Measurements from ENCODE around the gene CCDC69.
"Not testable (repeated sequence)": the region's sequence is repeated elsewhere in the genome, so short reads cannot be mapped to it uniquely, and the experiment has no call there.

The CCDC69 gene

DNA sequence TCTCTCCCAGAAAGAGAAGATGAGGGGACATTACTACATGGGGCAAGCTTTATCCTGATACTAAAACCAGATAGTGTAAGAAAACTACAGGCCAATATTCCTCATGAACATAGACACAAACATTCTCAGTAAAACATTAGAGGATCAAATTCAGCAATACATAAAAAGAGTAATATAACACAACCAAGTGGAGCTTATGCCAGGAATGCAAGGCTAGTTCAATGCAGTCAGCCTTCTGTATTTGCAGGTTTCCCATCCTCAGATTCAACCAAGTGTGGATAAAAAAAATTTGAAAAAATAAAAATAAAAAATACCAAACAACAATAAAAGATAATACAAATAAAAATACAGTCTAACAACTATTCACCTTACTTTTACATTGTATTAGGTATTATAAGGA lies 31.3 kb downstream of the CCDC69 start:
- DNase-seq (ENCODE audit: low read depth, low spot score): no peak

DNA sequence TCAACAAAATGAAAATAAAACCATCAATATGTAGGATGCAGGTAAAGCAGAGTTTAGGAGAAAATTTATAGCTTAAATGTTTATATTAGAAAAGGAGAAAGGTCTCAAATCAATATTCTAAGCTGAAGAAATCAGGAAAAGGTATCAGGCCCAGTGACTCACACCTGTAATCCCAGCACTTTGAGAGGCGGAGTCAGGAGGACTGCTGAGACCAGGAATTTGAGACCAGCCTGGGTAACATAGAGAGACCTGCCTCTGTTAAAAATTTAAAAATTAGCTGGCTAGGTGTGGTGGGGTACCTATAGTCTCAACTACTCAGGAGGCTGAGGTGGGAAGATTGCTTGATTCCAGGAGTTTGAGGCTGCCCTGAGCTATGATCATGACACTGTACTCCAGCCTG lies 32.2 kb downstream of the CCDC69 start:
- DNase-seq (ENCODE audit: low read depth, low spot score): no peak

DNA sequence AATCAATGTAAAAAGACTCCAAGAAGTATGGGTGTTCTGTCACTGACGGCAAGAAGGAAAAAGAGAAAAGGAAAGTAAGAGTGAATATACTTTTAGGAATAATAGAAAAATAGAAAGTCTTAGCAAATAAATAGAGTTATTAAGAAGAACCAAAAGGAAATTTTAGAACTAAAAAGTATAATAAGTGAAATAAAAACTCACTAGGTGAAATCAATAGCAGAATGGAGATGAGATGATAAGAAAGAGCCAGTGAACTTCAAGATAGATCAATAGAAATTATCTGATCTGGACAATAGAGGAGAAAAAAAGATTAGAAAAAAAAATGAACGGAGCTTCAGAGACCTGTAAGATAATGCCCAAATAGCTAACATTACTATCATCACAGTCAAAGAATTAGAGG lies 34.7 kb downstream of the CCDC69 start:
- no peak for DNase-seq (ENCODE audit: low read depth, low spot score)

DNA sequence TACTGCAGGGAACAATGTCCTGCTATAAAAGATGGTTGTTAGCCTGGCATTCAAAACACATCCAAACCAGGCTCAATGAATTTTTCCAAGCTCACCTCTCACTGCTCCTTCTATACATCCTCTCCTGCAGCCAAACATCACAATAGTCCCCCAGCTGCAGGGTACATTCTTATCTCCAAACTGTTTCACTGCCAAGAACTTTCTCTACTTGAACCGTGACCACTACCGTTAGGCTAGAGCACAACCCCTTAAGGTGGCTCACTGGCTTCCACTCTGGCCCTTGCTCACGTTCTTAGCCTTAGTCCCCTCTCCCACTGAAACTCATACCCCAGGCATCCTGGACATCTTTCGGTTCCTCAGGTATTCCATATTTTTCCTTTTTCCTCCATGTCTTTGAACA lies 37.4 kb downstream of the CCDC69 start:
- no peak for DNase-seq (ENCODE audit: low read depth, low spot score)

DNA sequence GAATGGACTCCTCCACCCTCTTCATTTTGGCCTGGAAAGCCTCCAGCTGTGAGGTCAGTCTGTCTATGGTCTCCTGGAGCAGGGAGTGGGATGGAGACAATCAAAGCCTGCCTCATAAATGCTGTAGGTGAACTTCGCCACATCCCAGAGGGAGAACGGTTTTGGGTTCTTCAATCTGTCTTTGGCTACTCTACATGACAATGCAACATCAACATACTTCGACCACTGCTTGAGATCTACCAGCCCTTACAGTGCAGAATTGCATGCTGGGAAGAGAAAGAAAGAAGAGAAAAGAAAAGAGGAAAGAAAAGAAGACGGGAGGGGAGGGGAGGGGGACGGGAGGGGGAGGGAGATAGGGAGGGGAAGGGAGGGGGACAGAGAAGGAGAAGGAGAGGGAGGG lies 37.8 kb downstream of the CCDC69 start:
- no peak for DNase-seq (ENCODE audit: low read depth, low spot score)

DNA sequence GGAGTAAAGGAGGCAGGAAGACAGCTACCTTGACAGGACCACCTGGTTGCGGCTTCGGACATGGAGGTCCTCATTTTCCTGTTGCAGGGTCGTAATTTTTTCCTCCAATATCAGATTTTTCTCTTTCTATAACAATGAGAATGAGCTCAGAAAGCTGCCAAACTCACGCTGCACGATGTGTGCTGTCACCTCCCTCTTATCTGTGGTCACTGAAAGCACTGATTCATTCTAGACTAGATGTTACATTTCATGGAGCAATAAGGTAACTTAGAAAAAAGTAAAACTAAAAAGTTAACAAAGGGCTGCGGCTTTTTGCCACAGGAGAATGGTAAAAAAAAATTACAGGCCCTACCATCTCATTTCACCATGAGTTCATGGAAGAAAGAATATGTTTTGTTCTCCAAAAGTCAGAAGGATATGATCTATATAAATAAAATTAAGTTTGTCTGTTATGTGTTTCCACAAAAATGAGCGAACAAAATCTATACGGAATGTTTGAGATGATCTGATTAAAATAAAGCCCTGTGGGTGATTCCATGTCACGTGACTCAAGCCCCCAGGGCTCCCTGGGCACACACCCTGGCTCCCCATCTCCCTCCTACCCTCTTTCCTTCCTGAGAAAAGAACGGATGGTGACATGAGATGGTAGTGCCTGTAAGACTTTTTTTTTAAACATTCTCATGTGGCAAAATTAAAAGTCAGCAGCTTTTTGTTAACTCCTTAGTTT lies 39.4 kb downstream of the CCDC69 start:
- no peak for DNase-seq (ENCODE audit: low read depth, low spot score)

DNA sequence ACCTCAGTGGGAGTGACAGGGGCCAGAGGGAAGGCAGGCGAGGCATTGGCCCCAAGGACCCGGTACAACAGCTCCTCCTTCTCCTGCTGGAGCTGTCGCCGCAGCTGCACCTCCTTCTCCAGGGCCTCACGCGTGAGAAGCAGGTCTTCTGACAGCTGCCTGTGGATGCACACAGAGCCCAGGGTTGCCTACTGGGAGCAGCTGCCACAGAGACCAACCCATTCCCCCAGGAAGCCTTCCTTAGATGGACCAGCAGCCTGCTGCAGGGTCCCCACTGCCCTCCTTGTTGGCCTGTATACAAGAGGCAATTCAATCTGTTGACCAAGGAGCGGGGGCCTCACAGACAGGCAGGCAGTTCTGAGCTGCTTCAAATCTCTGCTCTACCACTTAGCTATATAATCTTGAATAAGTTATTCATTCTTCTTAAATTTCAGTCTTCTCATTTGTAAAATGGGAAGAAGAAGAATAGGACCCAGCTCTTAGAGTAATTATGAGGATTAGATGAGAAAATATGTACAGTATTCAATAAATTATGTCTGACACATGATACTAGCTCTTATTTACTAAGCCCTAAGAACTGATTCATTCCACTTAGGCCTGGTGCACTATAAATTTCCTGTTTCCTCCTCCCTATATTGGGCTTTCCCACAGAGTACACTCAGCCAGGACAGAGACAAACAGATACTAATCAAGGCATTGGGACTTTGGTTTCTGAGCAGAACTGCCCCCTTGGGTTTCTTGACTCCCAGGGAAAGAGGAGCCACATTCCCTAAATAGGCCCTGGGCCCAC lies 40.2 kb downstream of the CCDC69 start:
- no peak for DNase-seq (ENCODE audit: low read depth, low spot score)

DNA sequence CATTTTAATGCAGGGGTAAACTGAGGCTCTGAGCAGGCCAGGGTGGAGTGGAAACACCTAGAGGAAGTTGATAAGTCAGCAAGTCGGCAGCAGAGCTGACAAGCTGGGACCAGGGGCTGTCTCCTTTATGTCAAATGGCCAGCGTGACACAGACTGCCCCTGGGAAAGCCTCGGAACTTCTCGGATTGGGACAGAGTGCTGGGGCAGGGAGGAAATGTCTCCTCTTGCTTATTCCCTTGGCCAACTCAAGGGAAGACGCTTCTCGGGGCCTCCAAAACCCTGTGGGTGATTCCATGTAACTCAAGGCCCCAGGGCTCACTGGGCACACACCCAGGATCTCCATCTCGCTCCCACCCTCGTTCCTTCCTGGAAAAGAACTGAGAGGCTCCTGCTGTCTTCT lies 40.9 kb downstream of the CCDC69 start:
- no peak for DNase-seq (ENCODE audit: low read depth, low spot score)

DNA sequence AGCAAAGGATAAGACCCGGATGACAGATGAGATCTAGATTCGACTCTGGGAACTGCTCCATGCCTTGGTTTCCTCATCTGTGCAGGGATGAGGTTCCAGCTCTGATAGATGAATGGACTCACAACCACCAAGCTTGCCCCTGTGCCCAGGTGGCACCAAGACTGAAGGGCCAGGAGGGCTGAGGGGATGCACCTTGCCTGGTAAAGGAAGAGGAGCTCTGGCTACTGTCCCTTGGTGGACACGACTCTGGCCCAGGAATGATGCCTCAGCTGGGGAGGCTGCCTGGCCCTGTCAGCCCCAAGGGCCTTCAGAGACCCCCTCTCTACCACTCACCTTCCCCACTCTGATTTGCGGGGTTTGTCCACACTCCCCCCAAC lies 41.4 kb downstream of the CCDC69 start:
- DNase-seq (ENCODE audit: low read depth, low spot score): no peak

DNA sequence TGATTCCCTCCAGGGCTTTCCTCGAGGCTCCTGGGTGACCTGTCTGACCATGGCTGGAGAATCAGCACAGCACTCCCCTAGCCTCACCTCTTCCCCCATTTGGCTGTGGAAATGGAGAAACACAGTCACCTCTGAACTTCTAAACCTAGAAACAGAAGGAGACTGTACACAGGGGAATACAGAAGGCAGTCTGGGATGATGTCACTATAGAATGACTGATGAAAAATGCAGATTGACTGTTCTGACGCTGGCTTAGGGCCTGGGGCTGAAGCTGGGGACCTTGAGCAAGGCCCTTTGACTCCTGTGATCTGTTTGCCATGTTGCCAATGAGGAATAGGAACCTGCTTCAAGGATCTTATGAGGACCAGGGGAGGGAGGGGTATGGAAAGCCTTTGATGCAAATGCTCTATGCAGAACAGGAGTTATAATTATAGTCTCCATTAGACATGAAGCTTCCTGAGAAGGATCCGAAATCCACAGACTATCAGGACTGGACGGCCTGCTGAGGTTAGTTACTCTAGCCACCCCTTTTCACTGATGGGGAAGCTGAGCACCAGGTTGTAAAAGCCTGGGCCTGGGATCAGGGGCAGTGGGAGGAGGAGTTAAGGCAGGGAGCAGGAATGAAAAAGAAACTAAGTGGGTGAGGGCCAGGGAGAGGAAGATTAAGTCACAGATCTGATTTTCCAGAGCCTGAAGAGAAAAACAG lies 41.9 kb downstream of the CCDC69 start:
- DNase-seq (ENCODE audit: low read depth, low spot score): no peak

DNA sequence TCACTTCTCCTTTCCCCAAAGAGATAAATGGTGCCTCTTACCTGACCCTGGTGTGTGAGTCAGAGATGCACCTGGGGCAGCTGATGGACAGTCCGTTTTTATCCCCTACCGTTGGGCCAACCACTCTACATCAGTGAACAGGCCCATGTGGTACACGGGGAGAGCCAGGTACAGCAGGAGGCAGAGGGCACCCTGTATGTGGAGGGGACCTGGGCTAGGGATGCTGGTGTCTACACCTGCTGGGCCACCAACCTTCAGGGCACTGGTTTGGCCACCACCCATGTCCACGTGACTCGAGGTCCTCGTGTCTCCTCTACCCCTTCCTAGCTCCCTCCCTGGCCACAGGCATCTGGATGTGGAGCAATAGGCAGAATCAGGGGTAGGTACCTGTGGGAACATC lies 43.6 kb downstream of the CCDC69 start:
- DNase-seq (ENCODE audit: low read depth, low spot score): no peak

DNA sequence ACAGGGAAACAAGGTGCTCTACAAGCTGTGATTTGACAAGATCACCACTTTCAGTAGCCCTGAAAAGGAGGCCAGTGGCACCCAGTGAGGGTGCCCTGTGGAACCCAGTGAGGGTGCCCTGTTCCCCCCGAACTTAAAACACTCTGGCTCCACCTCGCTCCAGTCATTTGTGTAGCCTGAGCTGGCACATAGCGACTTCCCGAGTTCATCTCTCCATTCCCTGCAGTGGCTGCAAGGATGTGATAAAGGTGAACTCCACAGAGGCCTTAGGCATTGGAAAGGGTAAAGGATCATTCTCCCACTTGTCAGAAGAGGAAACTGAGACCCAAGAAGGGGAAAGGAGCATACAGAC lies 44.4 kb downstream of the CCDC69 start:
- no peak for DNase-seq (ENCODE audit: low read depth, low spot score)

DNA sequence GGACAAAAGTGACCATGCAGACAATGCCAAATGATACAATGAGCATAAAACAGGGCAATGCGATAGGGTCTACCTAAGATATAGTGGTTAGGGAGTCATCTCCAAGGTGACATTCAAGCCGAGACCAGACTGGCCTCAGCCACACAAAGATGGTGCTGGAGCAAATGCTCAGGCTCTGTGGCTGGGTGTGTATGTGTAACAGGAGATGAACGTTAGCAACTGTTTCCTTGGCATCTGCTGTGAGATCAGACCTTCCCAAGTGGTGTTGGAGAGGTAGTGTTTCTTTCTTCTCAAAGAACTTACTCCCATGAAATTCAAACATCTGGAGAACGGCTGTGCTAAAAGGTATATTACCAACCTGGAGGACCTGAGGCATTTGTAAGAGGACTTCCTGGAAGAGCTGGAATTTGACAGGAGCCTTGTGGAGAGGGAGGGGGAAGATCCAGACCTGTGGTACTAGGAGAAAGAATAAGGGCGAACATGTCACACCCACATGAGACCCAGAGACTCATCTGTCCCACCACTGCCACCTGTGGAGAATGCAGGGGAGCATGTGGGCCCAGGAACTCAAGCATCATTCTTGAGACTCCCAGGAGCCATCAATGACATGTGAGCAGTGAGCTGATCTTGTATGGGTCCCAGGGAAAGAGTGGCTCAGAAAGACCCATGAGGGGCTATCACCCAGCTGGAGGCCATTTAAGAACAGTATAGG lies 45.0 kb downstream of the CCDC69 start:
- DNase-seq (ENCODE audit: low read depth, low spot score): no peak

DNA sequence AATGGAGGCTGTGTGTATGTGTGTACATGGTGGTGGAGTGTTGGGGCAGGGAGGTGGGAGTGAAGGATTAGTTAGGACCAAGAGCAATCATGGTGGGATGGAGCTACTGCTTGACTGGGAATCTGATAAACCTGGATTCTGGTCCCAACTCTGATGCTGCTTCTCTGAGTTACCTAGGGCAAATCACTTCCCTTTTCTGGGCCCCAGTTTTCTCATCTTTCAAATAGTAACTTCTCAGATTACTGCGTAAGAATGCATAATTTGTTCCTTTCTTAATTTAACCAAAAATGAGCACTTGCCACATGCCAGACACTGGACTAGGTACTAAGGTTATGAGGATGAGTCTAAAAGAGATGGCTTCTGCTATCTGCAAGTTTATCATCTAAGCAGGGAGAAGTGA lies 45.5 kb downstream of the CCDC69 start:
- DNase-seq (ENCODE audit: low read depth, low spot score): no peak

DNA sequence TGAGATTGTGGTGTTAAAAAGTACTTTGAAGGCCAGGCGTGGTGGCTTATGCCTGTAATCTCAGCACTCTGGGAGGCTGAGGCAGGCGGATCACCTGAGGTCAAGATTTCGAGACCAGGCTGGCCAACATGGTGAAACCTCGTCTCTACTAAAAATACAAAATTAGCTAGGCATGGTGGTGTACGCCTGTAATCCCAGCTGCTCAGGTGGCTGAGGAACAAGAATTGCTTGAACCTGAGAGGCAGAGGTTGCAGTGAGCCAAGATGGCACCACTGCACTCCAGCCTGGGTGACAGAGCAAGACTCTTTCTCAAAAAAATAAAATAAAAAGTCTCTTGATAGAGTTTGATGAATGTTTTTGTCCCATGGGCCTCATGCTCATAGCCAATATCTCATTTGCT lies 47.6 kb downstream of the CCDC69 start:
- DNase-seq (ENCODE audit: low read depth, low spot score): not testable (repeated sequence)

DNA sequence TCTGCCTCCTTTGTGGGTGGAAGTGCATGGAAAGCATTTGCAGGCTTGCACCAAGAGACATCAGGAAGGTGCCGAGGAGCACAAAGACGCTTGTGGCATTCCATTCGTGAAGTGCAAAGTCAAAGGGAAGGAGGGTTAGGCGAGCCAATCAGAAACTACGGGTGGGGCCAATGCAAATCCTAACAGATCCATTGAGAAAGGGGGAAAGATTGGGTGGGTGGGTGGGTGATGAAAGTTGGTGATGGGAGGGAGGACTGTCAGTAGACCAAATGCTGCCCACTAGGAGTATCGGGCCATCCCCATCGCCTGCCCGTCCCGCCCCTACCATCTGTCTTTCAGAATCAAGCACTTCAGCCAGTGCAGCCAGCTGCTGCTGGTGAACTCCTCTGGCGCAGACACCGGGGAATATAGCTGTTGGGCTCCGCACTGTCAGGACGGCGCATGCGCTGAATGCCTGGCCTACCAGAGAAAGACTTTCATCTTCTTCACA lies 49.2 kb downstream of the CCDC69 start:
- DNase-seq (ENCODE audit: low read depth, low spot score): no peak

DNA sequence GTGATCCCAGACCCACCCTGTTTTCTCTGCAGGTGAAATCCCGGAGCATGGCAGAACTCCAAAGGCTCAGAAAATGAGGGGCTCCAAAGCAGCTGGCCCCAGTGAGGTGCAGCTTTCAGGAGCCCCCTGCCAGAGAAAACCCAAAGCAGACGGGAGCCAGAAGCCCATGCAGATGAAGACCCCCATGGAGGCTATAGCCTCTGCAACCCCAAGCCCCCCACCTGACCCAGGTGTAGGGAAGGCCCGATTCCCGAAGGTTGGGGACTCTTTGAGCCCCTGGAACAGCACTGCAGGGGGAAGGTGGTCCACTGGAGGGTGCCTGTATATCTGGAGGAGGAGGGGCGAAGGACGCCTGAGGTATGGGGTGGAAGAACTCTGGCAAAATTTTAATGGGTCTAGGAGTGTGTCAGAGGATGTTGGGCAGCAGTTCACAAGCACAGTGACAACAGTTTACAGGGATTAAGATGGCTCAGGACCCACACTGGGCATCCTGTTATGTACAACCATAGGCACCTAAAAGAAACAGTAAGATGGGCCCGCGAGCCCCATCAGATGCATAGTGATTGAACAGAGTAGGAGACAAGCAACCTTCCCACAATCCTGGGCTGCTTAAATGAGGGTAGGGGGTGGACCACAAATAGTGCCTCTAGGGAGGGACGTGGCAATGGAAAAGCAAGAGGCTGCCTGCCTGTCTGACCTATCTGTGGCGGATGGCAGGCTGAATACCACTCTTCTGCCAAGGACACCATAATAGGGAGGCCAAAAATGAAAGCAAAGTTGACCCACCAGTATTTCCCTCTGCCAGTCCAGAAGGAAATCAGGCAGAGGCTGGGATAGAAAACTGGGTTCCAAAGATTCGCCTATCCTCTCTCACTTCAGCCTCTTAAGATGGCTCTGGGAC lies 49.9 kb downstream of the CCDC69 start:
- no peak for DNase-seq (ENCODE audit: low read depth, low spot score)

DNA sequence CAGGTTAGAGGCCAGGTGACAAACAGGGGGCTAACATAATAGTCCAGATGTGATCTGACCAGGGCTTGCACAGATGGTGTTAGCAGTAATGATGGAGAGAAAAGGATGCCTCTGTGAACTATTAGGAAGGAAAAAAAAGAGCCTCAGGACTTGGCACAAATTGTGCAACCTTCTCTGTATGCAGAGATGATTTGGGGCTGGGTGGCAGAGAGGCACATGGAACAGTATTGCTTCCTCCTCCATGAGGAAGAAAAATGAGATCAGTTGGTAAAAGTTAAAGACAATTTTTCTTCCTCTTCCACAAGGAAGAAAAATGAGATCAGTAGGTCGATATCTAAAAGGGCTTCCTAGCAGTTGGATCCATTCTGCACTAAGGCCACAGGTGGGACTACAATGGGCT lies 52.4 kb downstream of the CCDC69 start:
- no peak for DNase-seq (ENCODE audit: low read depth, low spot score)

DNA sequence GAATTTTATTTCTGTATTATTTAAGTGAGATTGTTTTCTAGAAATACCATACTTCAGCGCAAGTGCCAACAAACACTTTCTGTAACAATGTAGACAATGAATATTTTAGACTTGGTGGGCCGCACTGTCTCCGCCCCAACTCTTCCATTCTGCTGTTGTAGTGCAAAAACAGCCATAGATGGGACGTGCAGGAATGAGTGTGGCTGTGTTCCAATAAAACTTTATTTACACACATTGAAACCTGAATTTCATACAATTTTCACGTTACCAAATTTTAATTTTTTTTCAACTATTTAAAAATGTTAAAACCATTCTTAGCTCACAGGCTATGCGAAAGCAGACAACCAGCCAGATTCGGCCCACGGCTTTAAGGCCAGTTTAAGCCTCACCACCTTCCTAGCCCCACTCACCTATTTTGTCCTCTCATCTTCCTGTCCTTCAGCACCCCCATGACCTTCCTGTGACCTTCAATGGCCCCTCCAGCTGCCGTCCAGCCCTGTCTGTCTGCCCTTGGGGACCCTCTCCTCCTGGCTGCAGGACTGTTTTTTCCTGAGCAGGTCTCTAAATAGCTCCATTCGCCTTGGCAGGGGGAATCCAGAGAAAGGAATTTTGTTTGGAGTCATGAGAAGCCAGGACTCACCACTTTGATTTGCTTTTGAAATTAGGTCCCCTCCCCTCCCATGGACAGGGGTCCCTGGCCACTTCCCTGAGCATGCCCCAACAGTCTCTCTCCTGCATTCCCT lies 55.1 kb downstream of the CCDC69 start:
- no peak for DNase-seq (ENCODE audit: low read depth, low spot score)

DNA sequence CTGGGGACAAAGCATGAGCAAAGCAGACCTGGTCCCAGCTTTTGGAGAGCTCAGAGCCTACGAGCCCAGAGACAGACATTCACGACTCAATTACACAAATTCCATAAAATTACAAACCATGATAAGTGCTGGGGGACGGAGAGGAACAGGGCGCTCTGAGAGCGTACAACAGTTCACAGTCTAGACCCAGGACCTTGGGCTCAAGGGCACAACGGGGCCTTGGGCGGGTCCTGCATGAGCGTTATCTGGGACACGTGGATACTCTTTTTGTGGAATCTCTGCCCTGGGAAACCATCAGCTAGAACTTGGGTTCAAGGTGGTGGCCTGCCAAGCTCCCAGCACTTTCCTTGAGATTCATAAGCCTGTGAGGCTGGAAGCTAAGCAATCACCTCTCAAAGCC lies 56.9 kb downstream of the CCDC69 start:
- no peak for DNase-seq (ENCODE audit: low read depth, low spot score)

Measured in brain pericyte (primary cell).